WERI-Rb-1 (cell line): ENCODE results near the gene UGT1A7.
"Not testable (repeated sequence)": the region's sequence is repeated elsewhere in the genome, so short reads cannot be mapped to it uniquely, and the experiment has no call there.

ENCODE experiments used
- DNase-seq: peaks from one replicate; pipeline ENCODE4 v3.0.0-alpha.2; 2020
- H3K27ac ChIP-seq: fragments of 250-450 bp; sonication (Bioruptor Pico); 2 replicates; pipeline ENCODE4 v1.5.1; 2020; ENCODE audit warnings: mild to moderate bottlenecking, moderate library complexity
- H3K27me3 ChIP-seq: fragments of 250-450 bp; sonication (Bioruptor Pico); 2 replicates; pipeline ENCODE4 v1.5.1; 2021; ENCODE audit warnings: mild to moderate bottlenecking, low read depth, moderate library complexity; ENCODE audit not compliant: insufficient read depth, severe bottlenecking
- H3K36me3 ChIP-seq: fragments of 250-450 bp; sonication (Bioruptor Pico); 2 replicates; pipeline ENCODE4 v1.5.1; 2020; ENCODE audit warnings: mild to moderate bottlenecking, moderate library complexity
- H3K4me3 ChIP-seq: 2 replicates; pipeline ENCODE4 v1.5.1; 2011; ENCODE audit warnings: low read depth, mild to moderate bottlenecking, control low read depth, low read length
- H3K9me3 ChIP-seq: fragments of 250-450 bp; sonication (Bioruptor Pico); 2 replicates; pipeline ENCODE4 v1.5.1; 2021; ENCODE audit warnings: mild to moderate bottlenecking, moderate library complexity; ENCODE audit not compliant: severe bottlenecking
- CTCF ChIP-seq: IDR thresholded peaks from 2 replicates; pipeline ENCODE4 v1.5.1; 2011; ENCODE audit warnings: low read depth, mild to moderate bottlenecking, control low read depth, inconsistent platforms, low read length

Gene UGT1A7

GRCh38 chr2:233745073-233745755, 63.5 kb downstream of the UGT1A7 start:
- no peak for TF ChIP-seq CTCF
- Histone ChIP-seq H3K36me3 (no peaks in the 10 kb centered on the region), H3K27ac (no peak overlapping the region), H3K27me3 (no peaks in the 10 kb centered on the region), H3K4me3 (no peak overlapping the region), H3K9me3 (peaks cover 4% of the 10 kb centered on the region)
- no peak for DNase-seq

- not testable (repeated sequence) for H3K4me3 ChIP-seq, H3K27me3 ChIP-seq, H3K36me3 ChIP-seq, DNase-seq, H3K27ac ChIP-seq
- peaks cover 11% of the 10 kb centered on the region for H3K9me3 ChIP-seq
Observed at GRCh38 chr2:233745838-233746237, 64.1 kb downstream of the UGT1A7 start.

- TF ChIP-seq CTCF, result no peak
- no peaks in the 10 kb centered on the region for H3K27me3 ChIP-seq
- H3K27ac ChIP-seq, result no peak overlapping the region
- H3K4me3 ChIP-seq, result no peak overlapping the region
- H3K36me3 ChIP-seq, result no peaks in the 10 kb centered on the region
- no peak for DNase-seq
- peaks cover 19% of the 10 kb centered on the region for H3K9me3 ChIP-seq
Observed at GRCh38 chr2:233746475-233747282, 65.0 kb downstream of the UGT1A7 start.

GRCh38 chr2:233747283-233747544, 65.5 kb downstream of the UGT1A7 start:
- no peak for DNase-seq
- Histone ChIP-seq H3K9me3 (peaks cover 23% of the 10 kb centered on the region), H3K27me3 (no peaks in the 10 kb centered on the region), H3K36me3 (no peaks in the 10 kb centered on the region), H3K27ac (no peak overlapping the region), H3K4me3 (no peak overlapping the region)
- TF ChIP-seq CTCF, result no peak

- H3K36me3 ChIP-seq, DNase-seq, H3K4me3 ChIP-seq, H3K27me3 ChIP-seq, H3K27ac ChIP-seq: not testable (repeated sequence)
- peaks cover 26% of the 10 kb centered on the region for H3K9me3 ChIP-seq
Observed at GRCh38 chr2:233750689-233751088, 69.0 kb downstream of the UGT1A7 start.

GRCh38 chr2:233751212-233752009, 69.7 kb downstream of the UGT1A7 start:
- not testable (repeated sequence) for H3K27ac ChIP-seq, H3K36me3 ChIP-seq, H3K27me3 ChIP-seq, DNase-seq, H3K4me3 ChIP-seq
- peaks cover 26% of the 10 kb centered on the region for H3K9me3 ChIP-seq

GRCh38 chr2:233754872-233755611, 73.3 kb downstream of the UGT1A7 start:
- Histone ChIP-seq H3K36me3 (no peaks in the 10 kb centered on the region), H3K9me3 (peaks cover 23% of the 10 kb centered on the region), H3K27ac (no peak overlapping the region), H3K4me3 (no peak overlapping the region), H3K27me3 (no peaks in the 10 kb centered on the region)
- DNase-seq, result no peak
- TF ChIP-seq CTCF, result no peak
